Measurements from ENCODE around the gene ALOX15.

DNA sequence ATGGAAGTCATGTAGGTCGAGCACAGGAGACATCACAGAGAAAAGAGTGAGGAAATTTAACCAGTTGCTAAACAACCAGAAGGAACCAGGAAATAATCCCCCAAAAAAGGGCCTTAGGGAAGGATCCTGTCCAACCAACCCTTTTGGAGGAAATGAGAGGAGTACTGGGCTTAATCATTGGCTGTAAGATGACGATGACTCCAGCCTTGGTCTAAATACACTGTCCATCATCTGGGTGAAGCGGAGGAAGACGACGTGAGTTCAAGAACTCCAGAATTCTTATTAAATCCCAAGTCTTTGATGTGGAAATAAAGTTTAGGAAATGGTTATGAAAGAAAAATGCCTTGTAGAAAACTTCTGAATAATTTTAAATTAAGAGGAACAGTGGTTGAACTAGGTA is 11.5 kb upstream of the ALOX15 start:
- TF ChIP-seq, protein P1, sequence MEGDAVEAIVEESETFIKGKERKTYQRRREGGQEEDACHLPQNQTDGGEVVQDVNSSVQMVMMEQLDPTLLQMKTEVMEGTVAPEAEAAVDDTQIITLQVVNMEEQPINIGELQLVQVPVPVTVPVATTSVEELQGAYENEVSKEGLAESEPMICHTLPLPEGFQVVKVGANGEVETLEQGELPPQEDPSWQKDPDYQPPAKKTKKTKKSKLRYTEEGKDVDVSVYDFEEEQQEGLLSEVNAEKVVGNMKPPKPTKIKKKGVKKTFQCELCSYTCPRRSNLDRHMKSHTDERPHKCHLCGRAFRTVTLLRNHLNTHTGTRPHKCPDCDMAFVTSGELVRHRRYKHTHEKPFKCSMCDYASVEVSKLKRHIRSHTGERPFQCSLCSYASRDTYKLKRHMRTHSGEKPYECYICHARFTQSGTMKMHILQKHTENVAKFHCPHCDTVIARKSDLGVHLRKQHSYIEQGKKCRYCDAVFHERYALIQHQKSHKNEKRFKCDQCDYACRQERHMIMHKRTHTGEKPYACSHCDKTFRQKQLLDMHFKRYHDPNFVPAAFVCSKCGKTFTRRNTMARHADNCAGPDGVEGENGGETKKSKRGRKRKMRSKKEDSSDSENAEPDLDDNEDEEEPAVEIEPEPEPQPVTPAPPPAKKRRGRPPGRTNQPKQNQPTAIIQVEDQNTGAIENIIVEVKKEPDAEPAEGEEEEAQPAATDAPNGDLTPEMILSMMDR (conservative IDR thresholded peaks at IDR 0.05; ENCODE audit: low read length), result no peak
- no peak for TF ChIP-seq EZH2phosphoT487 (IDR thresholded peaks at IDR 0.05; ENCODE audit: borderline replicate concordance, low read depth, low read length)

Data from OCI-LY7 (cell line).